ENCODE results near the gene FBXO4.
"Not testable (repeated sequence)": the region's sequence is repeated elsewhere in the genome, so short reads cannot be mapped to it uniquely, and the experiment has no call there.

Gene FBXO4

GRCh38 chr5:41925555-41925951 lies 472 bp downstream of the FBXO4 start:
- no peak for DNase-seq

GRCh38 chr5:41927604-41928003 lies 2.5 kb downstream of the FBXO4 start:
- DNase-seq, result no peak

GRCh38 chr5:41929035-41929434 lies 4.0 kb downstream of the FBXO4 start:
- DNase-seq, result no peak

- no peak for DNase-seq
Measured at GRCh38 chr5:41932770-41933169, 7.7 kb downstream of the FBXO4 start.

- DNase-seq, result no peak
Measured at GRCh38 chr5:41935544-41935943, 10.5 kb downstream of the FBXO4 start.

GRCh38 chr5:41940641-41941040 lies 15.6 kb downstream of the FBXO4 start:
- no peak for DNase-seq

GRCh38 chr5:41945332-41945955 lies 20.4 kb downstream of the FBXO4 start:
- DNase-seq, result not testable (repeated sequence)

GRCh38 chr5:41951224-41951623 lies 26.1 kb downstream of the FBXO4 start:
- DNase-seq, result no peak

GRCh38 chr5:41954286-41954685 lies 29.2 kb downstream of the FBXO4 start:
- no peak for DNase-seq

GRCh38 chr5:41955432-41956024 lies 30.4 kb downstream of the FBXO4 start:
- DNase-seq, result no peak

GRCh38 chr5:41956943-41957342 lies 31.9 kb downstream of the FBXO4 start:
- no peak for DNase-seq

GRCh38 chr5:41960481-41960880 lies 35.4 kb downstream of the FBXO4 start:
- no peak for DNase-seq

- DNase-seq, result no peak
Measured at GRCh38 chr5:41961736-41962135, 36.7 kb downstream of the FBXO4 start.

- no peak for DNase-seq
Measured at GRCh38 chr5:41962491-41962890, 37.4 kb downstream of the FBXO4 start.

GRCh38 chr5:41966401-41967105 lies 41.5 kb downstream of the FBXO4 start:
- no peak for DNase-seq

- no peak for DNase-seq
Measured at GRCh38 chr5:41967401-41967800, 42.3 kb downstream of the FBXO4 start.

GRCh38 chr5:41968153-41968723 lies 43.2 kb downstream of the FBXO4 start:
- DNase-seq, result no peak

- no peak for DNase-seq
Measured at GRCh38 chr5:41973087-41973486, 48.0 kb downstream of the FBXO4 start.

GRCh38 chr5:41973887-41974286 lies 48.8 kb downstream of the FBXO4 start:
- DNase-seq, result no peak

- no peak for DNase-seq
Measured at GRCh38 chr5:41978676-41979075, 53.6 kb downstream of the FBXO4 start.

GRCh38 chr5:41980396-41980795 lies 55.3 kb downstream of the FBXO4 start:
- no peak for DNase-seq

- no peak for DNase-seq
Measured at GRCh38 chr5:41980870-41981269, 55.8 kb downstream of the FBXO4 start.

- not testable (repeated sequence) for DNase-seq
Measured at GRCh38 chr5:41982858-41983257, 57.8 kb downstream of the FBXO4 start.

- DNase-seq, result no peak
Measured at GRCh38 chr5:41983284-41983683, 58.2 kb downstream of the FBXO4 start.
